Astrocyte (in vitro differentiated cells and primary cell): Measurements from ENCODE around the gene MICALL1.

Experiments used
- CTCF ChIP-seq: IDR thresholded peaks from 2 replicates; pipeline ENCODE4 v1.5.1; 2011; ENCODE audit warnings: low read depth, mild to moderate bottlenecking, inconsistent platforms, low read length, moderate library complexity; ENCODE audit not compliant: insufficient read depth
- EZH2 ChIP-seq: IDR thresholded peaks from 2 replicates; pipeline ENCODE4 v1.6.1; 2012; ENCODE audit warnings: mild to moderate bottlenecking, low read length, inconsistent platforms; ENCODE audit not compliant: insufficient read depth

GRCh38 chr22:37862570-37863325, 43.3 kb upstream of the MICALL1 start:
- TF ChIP-seq CTCF (no peak), EZH2 (no peak)
